HL-60/S4 treated with phorbol 12-myristate 13-acetate at 8.2 ng/mL for 4 days and 3 days (cell line): ENCODE results near the gene PASK.

Source experiments
- in situ Hi-C: fragments of 300-500 bp; cut with MboI; formaldehyde crosslinking; loops from 2 replicates; pipeline ENCODE4 v1.15.0; 2022; ENCODE audit warnings: low sequenced_read_pairs

Gene PASK

GRCh38 chr2:241148239-241148638 lies 1.0 kb downstream of the PASK start:
- in situ Hi-C loops: no loop called here

- in situ Hi-C loops: no loop called here
These were observed 1.9 kb downstream of the PASK start for GRCh38 chr2:241147336-241147735.

- in situ Hi-C loops: no loop called here
These were observed 3.0 kb downstream of the PASK start for GRCh38 chr2:241146286-241146685.

- in situ Hi-C loops: no loop called here
These were observed 6.7 kb downstream of the PASK start for GRCh38 chr2:241142593-241142992.

GRCh38 chr2:241142063-241142462 lies 7.2 kb downstream of the PASK start:
- in situ Hi-C loops: no loop called here

- in situ Hi-C loops: no loop called here
These were observed 8.0 kb downstream of the PASK start for GRCh38 chr2:241141214-241141770.

- in situ Hi-C loops: no loop called here
These were observed 8.8 kb downstream of the PASK start for GRCh38 chr2:241140445-241140840.

GRCh38 chr2:241139531-241140444 lies 9.5 kb downstream of the PASK start:
- in situ Hi-C loops: no loop called here

GRCh38 chr2:241138471-241138870 lies 10.8 kb downstream of the PASK start:
- in situ Hi-C loops: no loop called here

- in situ Hi-C loops: no loop called here
These were observed 11.7 kb downstream of the PASK start for GRCh38 chr2:241137276-241138190.

GRCh38 chr2:241136661-241137260 lies 12.5 kb downstream of the PASK start:
- in situ Hi-C loops: no loop called here

- in situ Hi-C loops: no loop called here
These were observed 13.1 kb downstream of the PASK start for GRCh38 chr2:241136191-241136590.

- in situ Hi-C loops: no loop called here
These were observed 13.5 kb downstream of the PASK start for GRCh38 chr2:241135737-241136136.

GRCh38 chr2:241134711-241135110 lies 14.6 kb downstream of the PASK start:
- in situ Hi-C loops: no loop called here

- in situ Hi-C loops: no loop called here
These were observed 15.8 kb downstream of the PASK start for GRCh38 chr2:241133436-241133820.

GRCh38 chr2:241132538-241133435 lies 16.5 kb downstream of the PASK start:
- in situ Hi-C loops: no loop called here

GRCh38 chr2:241131531-241131930 lies 17.7 kb downstream of the PASK start:
- in situ Hi-C loops: no loop called here

- in situ Hi-C loops: no loop called here
These were observed 19.0 kb downstream of the PASK start for GRCh38 chr2:241130316-241130715.

GRCh38 chr2:241129086-241129871 lies 20.0 kb downstream of the PASK start:
- in situ Hi-C loops: no loop called here
